ENCODE measurements around the gene ABI1.

GRCh38 chr10:26765549-26765948 is 95.2 kb downstream of the ABI1 start:
- TF ChIP-seq CTCF (IDR thresholded peaks at IDR 0.05) (no peak), POLR2A (IDR thresholded peaks at IDR 0.05) (no peak)

Measured in testis (tissue), 2 donors.